Right lobe of liver (tissue), 4 donors: ENCODE measurements around the gene RIMBP2.

Experiments
- POLR2A ChIP-seq: fragments of 450-650 bp; IDR thresholded peaks from one replicate; pipeline ENCODE4 v1.6.1; 2017; ENCODE audit warnings: antibody characterized with exemption, mild to moderate bottlenecking
- TF ChIP-seq, protein P1 (sequence below), 4 donors: fragments of 200-600 bp in 3 of 4; fragments of 450-650 bp in 1 of 4; IDR thresholded peaks; one replicate each; pipeline versions ENCODE4 v1.5.1 to v1.8.0; 2016 to 2022; ENCODE audit warnings: antibody characterized with exemption in 4 of 4, mild to moderate bottlenecking in 2 of 4
- donor health status: DM: no; HTN: no; CAD: no.
- donor health status: DM: no; HTN: no; CAD: no.
- donor health status: DM: no; HTN: yes; CAD: no.

DNA sequence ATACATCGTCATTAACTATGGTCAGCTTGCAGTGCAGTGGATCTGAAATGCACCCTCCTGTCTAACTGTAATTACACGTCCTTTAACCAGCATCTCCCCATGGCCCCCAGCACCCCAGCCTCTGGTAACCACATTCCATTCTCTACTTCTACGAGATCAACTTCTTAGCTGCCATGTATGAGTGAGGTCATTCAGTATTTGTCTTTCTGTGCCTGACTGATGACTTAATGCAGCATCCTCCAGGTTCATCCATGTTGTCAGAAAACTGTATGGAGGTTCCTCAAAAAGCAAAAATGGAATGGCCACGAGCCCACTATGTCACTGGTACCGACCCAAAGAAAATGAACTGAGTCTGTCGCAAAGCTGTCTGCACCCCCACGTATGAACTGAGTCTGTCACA, 107.3 kb downstream of the RIMBP2 start:
- TF ChIP-seq, protein P1, sequence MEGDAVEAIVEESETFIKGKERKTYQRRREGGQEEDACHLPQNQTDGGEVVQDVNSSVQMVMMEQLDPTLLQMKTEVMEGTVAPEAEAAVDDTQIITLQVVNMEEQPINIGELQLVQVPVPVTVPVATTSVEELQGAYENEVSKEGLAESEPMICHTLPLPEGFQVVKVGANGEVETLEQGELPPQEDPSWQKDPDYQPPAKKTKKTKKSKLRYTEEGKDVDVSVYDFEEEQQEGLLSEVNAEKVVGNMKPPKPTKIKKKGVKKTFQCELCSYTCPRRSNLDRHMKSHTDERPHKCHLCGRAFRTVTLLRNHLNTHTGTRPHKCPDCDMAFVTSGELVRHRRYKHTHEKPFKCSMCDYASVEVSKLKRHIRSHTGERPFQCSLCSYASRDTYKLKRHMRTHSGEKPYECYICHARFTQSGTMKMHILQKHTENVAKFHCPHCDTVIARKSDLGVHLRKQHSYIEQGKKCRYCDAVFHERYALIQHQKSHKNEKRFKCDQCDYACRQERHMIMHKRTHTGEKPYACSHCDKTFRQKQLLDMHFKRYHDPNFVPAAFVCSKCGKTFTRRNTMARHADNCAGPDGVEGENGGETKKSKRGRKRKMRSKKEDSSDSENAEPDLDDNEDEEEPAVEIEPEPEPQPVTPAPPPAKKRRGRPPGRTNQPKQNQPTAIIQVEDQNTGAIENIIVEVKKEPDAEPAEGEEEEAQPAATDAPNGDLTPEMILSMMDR (IDR thresholded peaks at IDR 0.05), result no peak
- TF ChIP-seq POLR2A, result no peak
